ENCODE measurements around the gene MEN1.

Gene MEN1

GRCh38 chr11:64842366-64842759, 32.0 kb upstream of the MEN1 start:
- no peak for TF ChIP-seq CTCF (conservative IDR thresholded peaks at IDR 0.05; ENCODE audit: low read depth, low read length)
- H3K4me1 ChIP-seq (ENCODE audit: low read depth, poor library complexity, severe bottlenecking): peaks cover 7% of the 10 kb centered on the region
- no peaks in the 10 kb centered on the region for H3K36me3 ChIP-seq (ENCODE audit: insufficient read depth)
- no peak overlapping the region for H3K9ac ChIP-seq
- no peak overlapping the region for H3K4me2 ChIP-seq
- H3K4me3 ChIP-seq (IDR thresholded peaks at IDR 0.05; ENCODE audit: insufficient read depth, low read depth, low read length): no peak overlapping the region
- no peak overlapping the region for H2AFZ ChIP-seq (ENCODE audit: low read depth)
- no peaks in the 10 kb centered on the region for H3K27me3 ChIP-seq (ENCODE audit: insufficient read depth, low read depth)
- H4K20me1 ChIP-seq (ENCODE audit: insufficient read depth): no peaks in the 10 kb centered on the region
- no peak overlapping the region for H3K27ac ChIP-seq
- H3K79me2 ChIP-seq (ENCODE audit: insufficient read depth, low read depth): no peaks in the 10 kb centered on the region

- no peaks in the 10 kb centered on the region for H3K27me3 ChIP-seq (ENCODE audit: insufficient read depth, low read depth)
- no peaks in the 10 kb centered on the region for H3K36me3 ChIP-seq (ENCODE audit: insufficient read depth)
- H3K4me3 ChIP-seq (IDR thresholded peaks at IDR 0.05; ENCODE audit: insufficient read depth, low read depth, low read length): no peak overlapping the region
- H3K4me2 ChIP-seq: no peak overlapping the region
- no peak overlapping the region for H2AFZ ChIP-seq (ENCODE audit: low read depth)
- peaks cover 1% of the 10 kb centered on the region for H3K4me1 ChIP-seq (ENCODE audit: low read depth, poor library complexity, severe bottlenecking)
- H3K27ac ChIP-seq: no peak overlapping the region
- H4K20me1 ChIP-seq (ENCODE audit: insufficient read depth): no peaks in the 10 kb centered on the region
- H3K79me2 ChIP-seq (ENCODE audit: insufficient read depth, low read depth): no peaks in the 10 kb centered on the region
- TF ChIP-seq CTCF (conservative IDR thresholded peaks at IDR 0.05; ENCODE audit: low read depth, low read length): no peak
- no peak overlapping the region for H3K9ac ChIP-seq
These were observed 31.4 kb upstream of the MEN1 start for GRCh38 chr11:64841592-64842365.

- Histone ChIP-seq H2AFZ (ENCODE audit: low read depth) (no peak overlapping the region), H3K36me3 (ENCODE audit: insufficient read depth) (no peaks in the 10 kb centered on the region), H3K27ac (no peak overlapping the region), H3K4me2 (no peak overlapping the region), H3K79me2 (ENCODE audit: insufficient read depth, low read depth) (no peaks in the 10 kb centered on the region), H3K4me3 (IDR thresholded peaks at IDR 0.05; ENCODE audit: insufficient read depth, low read depth, low read length) (no peak overlapping the region), H3K27me3 (ENCODE audit: insufficient read depth, low read depth) (no peaks in the 10 kb centered on the region), H3K4me1 (ENCODE audit: low read depth, poor library complexity, severe bottlenecking) (no peaks in the 10 kb centered on the region), H3K9ac (no peak overlapping the region), H4K20me1 (ENCODE audit: insufficient read depth) (no peaks in the 10 kb centered on the region)
- no peak for TF ChIP-seq CTCF (conservative IDR thresholded peaks at IDR 0.05; ENCODE audit: low read depth, low read length)
These were observed 29.8 kb upstream of the MEN1 start for GRCh38 chr11:64839887-64840782.

GRCh38 chr11:64839335-64839734, 29.0 kb upstream of the MEN1 start:
- no peak overlapping the region for H3K9ac ChIP-seq
- H3K36me3 ChIP-seq (ENCODE audit: insufficient read depth): no peaks in the 10 kb centered on the region
- H3K27ac ChIP-seq: no peak overlapping the region
- H3K27me3 ChIP-seq (ENCODE audit: insufficient read depth, low read depth): no peaks in the 10 kb centered on the region
- no peak overlapping the region for H2AFZ ChIP-seq (ENCODE audit: low read depth)
- no peak overlapping the region for H3K4me3 ChIP-seq (IDR thresholded peaks at IDR 0.05; ENCODE audit: insufficient read depth, low read depth, low read length)
- no peak for TF ChIP-seq CTCF (conservative IDR thresholded peaks at IDR 0.05; ENCODE audit: low read depth, low read length)
- no peaks in the 10 kb centered on the region for H3K4me1 ChIP-seq (ENCODE audit: low read depth, poor library complexity, severe bottlenecking)
- H3K79me2 ChIP-seq (ENCODE audit: insufficient read depth, low read depth): no peaks in the 10 kb centered on the region
- H3K4me2 ChIP-seq: no peak overlapping the region
- H4K20me1 ChIP-seq (ENCODE audit: insufficient read depth): no peaks in the 10 kb centered on the region
